Fibroblast of skin of left quadriceps (primary cell): ENCODE measurements around the gene TICAM1.
"Not testable (repeated sequence)": the region's sequence is repeated elsewhere in the genome, so short reads cannot be mapped to it uniquely, and the experiment has no call there.

Experiments
- DNase-seq, 2 experiments: peaks; one replicate each; pipeline ENCODE4 v3.0.0-alpha.2; 2013; ENCODE audit warnings: low read depth in 2 of 2

TICAM1 gene

DNA sequence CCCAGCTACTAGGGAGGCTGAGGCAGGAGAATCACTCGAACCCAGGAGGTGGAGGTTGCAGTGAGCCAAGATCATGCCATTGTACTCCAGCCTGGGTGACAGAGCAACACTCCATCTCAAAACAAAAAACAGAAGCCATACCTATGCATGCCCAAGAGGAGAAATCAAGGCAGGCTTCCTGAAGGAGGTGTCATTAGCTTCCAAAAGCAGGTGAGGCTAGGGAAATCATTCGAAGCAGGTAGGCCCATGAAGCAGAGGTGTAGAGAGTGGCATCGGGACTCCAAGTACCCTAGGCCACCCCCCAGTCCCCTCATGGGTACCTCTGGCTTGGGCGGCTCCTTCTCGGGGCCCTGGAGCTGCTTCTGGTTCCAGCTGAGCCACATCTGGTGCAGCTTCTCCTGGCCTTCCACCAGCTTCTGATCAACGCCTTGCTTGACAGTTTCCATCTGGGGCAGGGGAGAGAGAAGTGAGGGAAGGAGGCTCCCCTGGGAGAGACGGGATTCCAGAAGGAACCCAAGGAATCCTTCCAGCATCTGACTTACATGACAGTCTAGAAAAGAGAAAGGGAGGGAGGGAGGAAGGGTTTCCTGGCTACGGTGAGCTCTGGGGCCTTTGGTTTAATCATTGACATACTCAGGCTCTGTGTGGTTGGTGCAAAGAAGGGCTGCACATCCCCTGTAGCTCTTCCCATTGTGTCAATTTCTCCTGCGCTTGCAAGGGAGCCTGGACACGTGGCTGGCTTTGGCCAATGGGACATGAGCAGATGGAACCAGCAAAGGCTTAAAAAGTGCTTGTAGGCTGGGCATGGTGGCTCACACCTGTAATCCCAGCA is 13.1 kb upstream of the TICAM1 start:
- peak; percentile 84 to 86 for DNase-seq

GRCh38 chr19:4843647-4843965 is 12.1 kb upstream of the TICAM1 start:
- DNase-seq: no peak

- DNase-seq: no peak
Observed at GRCh38 chr19:4839192-4839591, 7.7 kb upstream of the TICAM1 start.

GRCh38 chr19:4832776-4833175 is 1.3 kb upstream of the TICAM1 start:
- no peak for DNase-seq

DNA sequence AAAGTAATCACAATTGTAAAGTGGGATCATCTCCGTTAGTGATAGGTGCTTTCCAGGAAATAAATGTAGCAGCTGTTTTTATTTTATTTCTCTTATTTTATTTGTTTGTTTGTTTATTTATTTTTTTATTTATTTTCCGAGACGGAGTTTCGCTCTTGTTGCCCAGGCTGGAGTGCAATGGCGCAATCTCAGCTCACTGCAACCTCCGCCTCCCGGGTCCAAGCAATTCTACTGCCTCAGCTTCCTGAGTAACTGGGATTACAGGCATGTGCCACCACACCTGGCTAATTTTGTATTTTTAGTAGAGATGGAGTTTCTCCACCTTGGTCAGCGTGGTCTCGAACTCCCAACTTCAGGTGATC is 448 bp upstream of the TICAM1 start:
- not testable (repeated sequence) for DNase-seq

DNA sequence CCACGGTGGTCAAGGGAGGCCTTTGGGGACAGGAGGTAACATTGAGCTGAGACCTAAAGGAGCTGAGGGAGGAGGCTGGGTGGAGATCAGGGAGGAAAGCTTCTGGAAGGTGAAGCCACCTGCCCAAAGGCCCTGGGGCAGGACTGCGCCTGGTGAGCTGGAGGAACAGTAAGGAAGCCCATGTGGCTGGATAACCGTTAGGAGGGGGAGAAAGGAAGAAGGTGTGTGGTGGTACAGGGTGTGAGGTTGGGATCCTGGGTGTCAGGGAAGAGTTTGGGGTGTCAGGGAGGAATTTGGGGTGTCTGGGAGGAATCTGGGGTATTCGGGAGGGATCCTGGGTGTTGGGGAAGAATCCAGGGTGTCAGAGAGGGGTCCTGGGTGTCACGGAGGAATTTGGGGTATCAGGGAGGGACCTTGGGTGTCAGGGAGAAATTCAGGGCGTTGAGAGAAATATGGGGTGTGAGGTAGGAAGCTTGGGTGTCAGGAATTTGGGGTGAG is 695 bp downstream of the TICAM1 start:
- no peak for DNase-seq

- no peak for DNase-seq
Observed at GRCh38 chr19:4830332-4830731, 1.2 kb downstream of the TICAM1 start.

DNA sequence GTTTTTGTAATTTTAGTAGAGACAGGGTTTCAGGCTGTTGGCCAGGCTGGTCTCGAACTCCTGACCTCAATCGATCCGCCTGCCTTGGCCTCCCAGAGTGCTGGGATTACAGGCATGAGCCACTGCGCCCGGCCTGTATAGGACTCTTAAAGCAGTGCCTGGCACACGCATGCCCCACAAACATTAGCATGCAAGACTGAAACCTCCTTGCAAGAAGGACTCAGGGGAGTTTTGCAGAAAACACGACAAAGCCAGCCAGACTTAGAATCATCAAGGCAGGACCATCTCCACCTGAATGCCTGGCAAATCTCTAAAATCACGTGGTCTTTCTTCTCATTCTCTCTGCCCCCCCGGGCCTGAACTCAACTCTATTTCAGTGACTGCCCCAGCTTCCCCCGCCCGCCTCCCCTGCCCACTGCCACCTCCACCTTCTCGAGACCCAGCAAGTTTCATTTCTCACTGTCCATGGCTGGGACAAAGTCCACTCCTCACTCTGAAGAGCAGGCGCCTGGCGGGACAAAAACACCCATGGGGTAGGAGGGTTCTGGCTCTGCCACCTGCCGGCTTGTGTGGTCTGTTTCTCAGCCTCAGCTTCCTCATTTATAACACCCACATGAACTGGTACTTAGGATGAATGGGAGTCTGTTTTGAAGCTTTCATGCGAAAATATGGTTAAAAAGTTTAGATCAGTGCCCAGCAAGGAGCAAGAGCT is 2.4 kb downstream of the TICAM1 start:
- no peak for DNase-seq

DNA sequence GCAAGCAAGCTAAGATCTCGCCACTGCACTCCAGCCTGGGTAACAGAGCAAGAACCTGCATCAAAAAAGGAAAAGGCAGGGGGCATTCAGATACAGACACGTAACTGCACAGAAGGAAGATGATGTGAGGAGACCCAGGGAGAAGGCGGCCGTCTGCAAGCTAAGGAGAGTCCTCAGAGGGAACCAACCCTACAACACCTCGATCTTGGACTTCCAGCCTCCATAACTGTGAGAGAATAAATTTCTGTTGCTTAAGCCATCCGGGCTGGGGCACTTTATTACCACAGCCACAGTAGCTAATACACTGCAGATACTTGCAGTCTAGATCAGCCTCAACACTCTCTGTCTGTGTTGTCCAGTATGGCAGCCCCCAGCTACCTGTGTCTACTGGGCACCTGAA is 7.9 kb downstream of the TICAM1 start:
- DNase-seq: no peak

GRCh38 chr19:4822354-4822753 is 9.2 kb downstream of the TICAM1 start:
- DNase-seq: not testable (repeated sequence)

DNA sequence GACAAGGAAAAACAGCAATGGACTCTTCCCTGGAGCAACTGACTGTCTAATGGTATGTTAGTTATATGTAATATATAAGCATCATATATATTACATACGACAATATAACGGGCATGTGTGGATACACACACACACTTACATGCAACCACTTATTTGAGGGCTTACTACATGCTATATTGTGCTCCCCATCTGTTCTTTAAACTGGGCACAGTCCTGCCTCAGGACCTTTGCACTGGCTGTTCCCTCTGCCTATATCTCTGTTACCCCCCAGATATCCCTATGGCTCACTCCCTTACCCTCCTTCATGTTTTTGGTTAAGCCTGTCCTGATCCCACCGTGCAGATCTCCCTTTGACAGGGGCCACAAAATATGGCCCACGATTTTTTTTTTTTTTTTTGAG is 10.2 kb downstream of the TICAM1 start:
- no peak for DNase-seq

GRCh38 chr19:4817467-4818277 is 13.8 kb downstream of the TICAM1 start:
- no peak for DNase-seq

- no peak for DNase-seq
Observed at GRCh38 chr19:4816950-4817278, 14.6 kb downstream of the TICAM1 start.

DNA sequence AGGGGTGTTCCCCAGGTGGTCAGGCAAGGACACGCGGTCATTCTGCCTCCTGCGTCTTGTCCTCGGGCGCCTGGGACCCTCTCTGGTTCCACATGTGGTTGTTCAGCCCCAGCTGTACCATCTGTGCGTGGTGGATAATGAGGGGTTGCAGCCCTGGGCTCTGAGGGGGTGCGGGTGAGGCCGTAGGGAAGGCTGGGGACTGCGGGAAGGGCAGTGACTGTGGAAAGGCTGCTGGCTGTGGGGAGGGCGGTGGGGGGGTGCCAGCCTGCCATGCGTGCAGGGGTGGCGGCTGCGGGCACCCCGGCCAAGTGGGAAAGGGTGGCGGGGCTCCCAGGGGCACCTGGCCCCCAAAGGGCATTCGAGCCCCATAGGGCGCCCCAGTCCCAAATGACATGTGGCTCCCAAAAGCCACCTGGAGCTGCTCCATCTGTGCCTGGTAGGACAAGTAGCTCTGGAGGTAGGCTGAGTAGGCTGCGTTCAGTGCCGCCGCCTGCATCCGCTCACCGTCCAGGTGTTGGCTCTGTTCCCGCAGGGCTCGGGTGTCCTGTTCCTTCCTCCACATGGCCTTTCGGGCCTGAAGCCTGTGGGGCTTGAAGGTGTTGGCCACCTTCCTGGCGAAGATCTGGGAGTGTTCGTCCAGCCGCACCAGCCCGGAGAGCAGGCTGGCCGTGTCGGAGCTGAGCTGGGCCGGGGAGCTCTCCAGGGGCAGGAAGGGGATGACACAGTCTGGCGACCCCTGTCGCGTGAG is 15.1 kb downstream of the TICAM1 start:
- no peak for DNase-seq

DNA sequence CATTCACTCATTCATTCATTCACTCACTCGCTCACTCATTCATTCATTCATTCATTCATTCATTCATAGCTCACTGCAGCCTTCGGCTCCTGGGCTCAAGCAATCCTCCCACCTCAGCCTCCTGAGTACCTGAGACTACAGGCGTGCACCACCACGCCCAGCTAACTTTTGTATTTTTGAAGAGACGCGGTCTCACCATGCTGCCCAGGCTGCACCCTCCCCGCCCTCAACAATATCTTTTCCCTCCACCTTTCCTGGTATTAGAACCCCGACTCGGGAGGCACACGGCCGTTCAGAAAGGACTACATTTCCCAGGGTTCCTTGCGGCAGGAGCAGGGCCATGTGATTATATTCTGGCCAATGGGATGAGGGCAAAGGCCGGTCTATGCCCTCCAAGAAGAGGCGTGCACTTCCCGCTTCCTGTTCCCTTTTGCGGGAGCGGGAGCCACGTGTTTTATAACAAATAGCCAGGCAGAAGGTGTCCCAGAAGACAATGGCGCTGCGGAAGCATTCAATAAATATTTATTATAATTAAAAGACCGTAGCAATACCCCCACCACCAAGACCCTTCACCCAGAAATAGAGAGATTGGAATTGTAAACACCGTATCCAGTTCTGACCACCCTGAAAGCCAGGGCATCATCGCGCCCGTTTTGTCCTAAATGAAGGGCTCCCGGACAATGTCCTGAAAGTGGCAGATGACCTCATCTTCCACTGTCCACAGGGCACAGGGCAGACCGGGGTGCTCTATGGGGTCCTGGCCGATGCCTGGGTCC is 15.9 kb downstream of the TICAM1 start:
- DNase-seq: peak; percentile 85 to 87

DNA sequence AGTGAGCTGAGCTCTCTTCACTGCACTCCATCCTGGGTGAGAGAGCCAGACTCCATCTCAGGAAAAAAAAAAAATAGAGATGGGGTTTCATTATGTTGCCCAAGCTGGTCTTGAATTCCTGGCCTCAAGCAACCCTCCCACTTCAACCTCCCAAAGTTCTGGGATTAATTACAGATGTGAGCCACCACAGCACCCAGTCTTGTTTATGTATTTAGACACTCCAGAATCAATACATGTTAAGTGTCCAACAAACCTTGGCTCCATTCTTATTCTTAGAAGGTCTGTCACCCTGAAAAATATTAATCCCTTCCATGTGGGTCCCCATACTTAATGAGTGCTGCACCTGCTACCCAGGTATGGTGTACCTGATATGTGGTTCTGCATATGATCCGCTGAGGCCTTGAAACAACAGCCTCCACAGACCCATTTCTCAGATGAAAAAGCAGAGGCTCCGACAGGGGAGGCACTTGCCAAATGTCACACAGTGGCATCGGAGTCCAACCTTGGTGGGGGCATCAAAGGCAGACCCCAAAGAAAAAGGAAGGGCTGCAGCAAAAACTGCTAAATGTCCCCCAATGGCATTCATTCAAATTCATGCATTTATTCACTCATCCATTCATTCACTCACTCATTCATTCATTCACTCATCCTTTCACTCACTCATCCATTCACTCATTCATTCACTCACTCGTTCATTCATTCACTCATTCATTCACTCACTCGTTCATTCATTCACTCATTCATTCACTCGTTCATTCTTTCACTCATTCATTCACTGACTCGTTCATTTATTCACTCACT is 16.7 kb downstream of the TICAM1 start:
- peak; percentile 73 to 80 for DNase-seq

DNA sequence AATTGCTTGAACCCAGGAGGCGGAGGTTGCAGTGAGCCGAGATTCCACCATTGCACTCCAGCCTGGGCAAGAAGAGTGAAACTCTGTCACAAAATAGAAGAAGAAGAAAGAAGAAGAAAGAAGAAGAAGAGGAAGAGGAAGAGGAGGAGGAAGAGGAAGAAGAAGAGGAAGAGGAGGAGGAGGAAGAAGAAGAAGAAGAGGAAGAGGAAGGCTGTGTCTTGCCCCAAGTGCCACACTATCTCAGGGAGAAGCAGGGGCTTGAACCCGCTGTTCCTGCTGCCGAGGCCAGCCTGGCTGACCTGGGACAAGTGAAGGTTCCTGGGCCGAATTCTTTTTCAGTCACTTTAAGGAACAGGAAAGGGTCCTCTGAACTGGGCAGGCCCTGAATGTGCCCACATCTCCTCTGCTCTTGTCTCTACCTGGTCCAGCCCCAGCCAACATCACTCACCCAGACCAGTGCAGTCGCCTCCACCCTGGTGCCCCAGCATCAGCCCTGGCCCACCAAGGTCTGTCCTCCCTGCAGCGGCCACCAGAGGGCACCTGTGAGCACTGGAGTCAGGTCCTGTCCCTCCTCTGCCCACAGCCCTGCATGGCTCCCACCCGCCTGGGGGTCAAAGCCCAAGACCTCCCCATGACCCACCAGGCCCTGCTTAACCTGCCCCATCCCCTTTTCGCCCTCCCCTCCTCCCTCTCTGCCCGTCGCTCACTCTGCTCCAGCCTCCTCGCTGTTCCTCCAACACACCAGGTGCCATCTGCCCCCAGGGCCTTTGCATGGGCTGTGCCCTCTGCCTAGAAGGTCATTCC is 20.0 kb downstream of the TICAM1 start:
- DNase-seq: no peak

DNA sequence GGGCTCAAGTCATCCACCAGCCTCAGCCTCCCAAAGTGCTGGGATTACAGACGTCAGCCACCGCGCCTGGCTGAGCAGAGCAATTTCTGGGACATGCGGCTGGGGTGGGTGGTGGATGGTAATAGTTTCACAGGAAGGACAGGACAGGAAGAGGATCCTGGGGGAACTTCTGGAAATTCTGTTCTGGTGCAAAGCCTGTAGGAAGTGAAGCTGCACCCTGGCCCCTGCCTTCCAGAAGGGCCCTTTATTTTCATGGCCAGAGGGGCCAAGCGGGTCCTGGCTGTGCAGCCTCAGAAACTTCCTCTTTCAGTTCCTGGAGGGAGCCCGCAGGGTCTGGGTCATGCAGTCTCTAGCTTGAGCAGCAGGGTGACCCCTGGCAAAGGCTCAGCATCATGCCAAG is 24.3 kb downstream of the TICAM1 start:
- DNase-seq: no peak

DNA sequence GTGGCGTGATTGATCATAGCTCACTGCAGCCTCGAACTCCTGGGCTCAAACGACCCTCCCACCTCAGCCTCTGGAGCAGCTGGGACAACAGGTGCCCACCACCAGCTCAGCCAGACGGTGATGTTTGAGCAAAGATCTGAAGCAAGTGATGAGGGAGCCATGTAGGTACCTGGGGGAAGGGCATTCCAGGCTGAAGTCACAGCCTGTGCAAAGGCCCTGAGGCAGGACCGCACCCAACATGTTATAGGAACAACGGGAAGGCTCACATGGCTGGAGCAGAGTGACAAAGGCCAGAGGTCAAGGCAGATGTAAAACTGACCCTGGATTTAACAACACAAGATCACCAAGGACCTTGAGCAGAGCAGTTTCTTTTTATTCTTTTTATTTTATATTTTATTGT is 25.1 kb downstream of the TICAM1 start:
- DNase-seq: no peak
